ENCODE data around the gene MCHR1. TPM values are rescaled to one million over a fixed set of nuclear protein-coding genes. Genes with fewer than 3 reads are reported as not detected.

Gene MCHR1
- total and polyA plus RNA-seq, 2 donors (not counting 1 experiment from before 2014, with no cell fraction given): 0.20 to 0.99 TPM

DNA sequence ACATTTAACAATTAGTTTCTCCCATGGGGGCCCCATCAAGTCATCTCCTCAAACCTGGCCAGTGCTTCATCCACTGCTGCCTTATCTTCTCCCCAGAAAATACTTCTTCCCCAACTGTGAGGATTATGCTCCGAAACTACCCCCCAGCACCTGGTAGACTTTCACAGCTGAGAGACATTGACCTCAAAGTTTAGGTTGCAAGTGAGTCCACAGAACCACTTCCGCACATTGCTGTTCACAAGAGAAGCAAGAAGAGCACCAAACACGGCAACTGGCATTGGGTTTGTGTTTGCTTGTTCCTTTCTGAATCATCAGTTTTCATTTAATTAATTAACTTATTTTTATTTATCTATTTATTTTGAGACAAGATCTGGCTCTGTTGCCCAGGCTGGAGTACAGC lies 6.1 kb downstream of the MCHR1 start:
- no peak overlapping the region for H2AFZ ChIP-seq (ENCODE audit: low read length)
- H3K4me2 ChIP-seq (ENCODE audit: extremely low read depth, insufficient read depth, low read length): no peak overlapping the region
- no peak overlapping the region for H3K27ac ChIP-seq (ENCODE audit: insufficient read depth, low read length)
- no peak overlapping the region for H3K9ac ChIP-seq (ENCODE audit: insufficient read depth, low read length)
- H3K4me3 ChIP-seq (replicated peaks in 1 of 4; ENCODE audit: control extremely low read depth in 1 of 4, insufficient read depth in 1 of 4, low read depth in 3 of 4, low read length in 4 of 4): no peak overlapping the region
- DNase-seq (ENCODE audit: low read depth in 2 of 2): no peak
- no peaks in the 10 kb centered on the region for H4K20me1 ChIP-seq (ENCODE audit: control insufficient read depth, extremely low read depth, insufficient read depth, low read length)
- no peaks in the 10 kb centered on the region for H3K4me1 ChIP-seq (ENCODE audit: control insufficient read depth, extremely low read depth, insufficient read depth, low read length)
- no peaks in the 10 kb centered on the region for H3K36me3 ChIP-seq (ENCODE audit: control insufficient read depth, insufficient read depth, low read length)
- H3K79me2 ChIP-seq (ENCODE audit: control insufficient read depth, insufficient read depth, low read length): no peaks in the 10 kb centered on the region
- TF ChIP-seq CTCF (conservative IDR thresholded peaks at IDR 0.05 in 1 of 2, IDR thresholded peaks at IDR 0.05 in 1 of 2; ENCODE audit: low read depth in 1 of 2, low read length in 2 of 2) (no peak), EZH2 (IDR thresholded peaks at IDR 0.05; ENCODE audit: low read length, missing control alignments) (no peak)
- H3K27me3 ChIP-seq (ENCODE audit: control insufficient read depth, insufficient read depth, low read length): no peaks in the 10 kb centered on the region
- H3K9me3 ChIP-seq (ENCODE audit: control insufficient read depth, insufficient read depth, low read depth, low read length): no peaks in the 10 kb centered on the region

- no peak for DNase-seq (ENCODE audit: low read depth in 2 of 2)
- H4K20me1 ChIP-seq (ENCODE audit: control insufficient read depth, extremely low read depth, insufficient read depth, low read length): no peaks in the 10 kb centered on the region
Observed at GRCh38 chr22:40687706-40688105, 8.4 kb downstream of the MCHR1 start.

GRCh38 chr22:40690370-40690769 lies 11.1 kb downstream of the MCHR1 start:
- H3K27ac ChIP-seq (ENCODE audit: insufficient read depth, low read length): no peak overlapping the region
- no peaks in the 10 kb centered on the region for H4K20me1 ChIP-seq (ENCODE audit: control insufficient read depth, extremely low read depth, insufficient read depth, low read length)
- H3K9ac ChIP-seq (ENCODE audit: insufficient read depth, low read length): no peak overlapping the region
- H3K4me1 ChIP-seq (ENCODE audit: control insufficient read depth, extremely low read depth, insufficient read depth, low read length): no peaks in the 10 kb centered on the region
- no peak overlapping the region for H3K4me2 ChIP-seq (ENCODE audit: extremely low read depth, insufficient read depth, low read length)
- no peak for DNase-seq (ENCODE audit: low read depth in 2 of 2)
- no peaks in the 10 kb centered on the region for H3K79me2 ChIP-seq (ENCODE audit: control insufficient read depth, insufficient read depth, low read length)
- H3K9me3 ChIP-seq (ENCODE audit: control insufficient read depth, insufficient read depth, low read depth, low read length): no peaks in the 10 kb centered on the region
- no peaks in the 10 kb centered on the region for H3K27me3 ChIP-seq (ENCODE audit: control insufficient read depth, insufficient read depth, low read length)
- H3K36me3 ChIP-seq (ENCODE audit: control insufficient read depth, insufficient read depth, low read length): no peaks in the 10 kb centered on the region
- no peak overlapping the region for H2AFZ ChIP-seq (ENCODE audit: low read length)
- TF ChIP-seq CTCF (conservative IDR thresholded peaks at IDR 0.05 in 1 of 2, IDR thresholded peaks at IDR 0.05 in 1 of 2; ENCODE audit: low read depth in 1 of 2, low read length in 2 of 2): no peak
- no peak for TF ChIP-seq EZH2 (IDR thresholded peaks at IDR 0.05; ENCODE audit: low read length, missing control alignments)
- no peak overlapping the region for H3K4me3 ChIP-seq (replicated peaks in 1 of 4; ENCODE audit: control extremely low read depth in 1 of 4, insufficient read depth in 1 of 4, low read depth in 3 of 4, low read length in 4 of 4)

More at GRCh38 chr22:40687706-40688105, 8.4 kb downstream of the MCHR1 start:
- no peak for TF ChIP-seq EZH2 (IDR thresholded peaks at IDR 0.05; ENCODE audit: low read length, missing control alignments)
- TF ChIP-seq CTCF (conservative IDR thresholded peaks at IDR 0.05 in 1 of 2, IDR thresholded peaks at IDR 0.05 in 1 of 2; ENCODE audit: low read depth in 1 of 2, low read length in 2 of 2): no peak
- no peaks in the 10 kb centered on the region for H3K27me3 ChIP-seq (ENCODE audit: control insufficient read depth, insufficient read depth, low read length)
- H3K4me1 ChIP-seq (ENCODE audit: control insufficient read depth, extremely low read depth, insufficient read depth, low read length): no peaks in the 10 kb centered on the region
- H3K4me2 ChIP-seq (ENCODE audit: extremely low read depth, insufficient read depth, low read length): no peak overlapping the region
- H3K9ac ChIP-seq (ENCODE audit: insufficient read depth, low read length): no peak overlapping the region
- no peak overlapping the region for H2AFZ ChIP-seq (ENCODE audit: low read length)
- no peaks in the 10 kb centered on the region for H3K79me2 ChIP-seq (ENCODE audit: control insufficient read depth, insufficient read depth, low read length)
- H3K27ac ChIP-seq (ENCODE audit: insufficient read depth, low read length): no peak overlapping the region
- H3K36me3 ChIP-seq (ENCODE audit: control insufficient read depth, insufficient read depth, low read length): no peaks in the 10 kb centered on the region
- H3K9me3 ChIP-seq (ENCODE audit: control insufficient read depth, insufficient read depth, low read depth, low read length): no peaks in the 10 kb centered on the region
- H3K4me3 ChIP-seq (replicated peaks in 1 of 4; ENCODE audit: control extremely low read depth in 1 of 4, insufficient read depth in 1 of 4, low read depth in 3 of 4, low read length in 4 of 4): no peak overlapping the region

All from fibroblast of lung (primary cell).